SH-SY5Y (cell line): Measurements from ENCODE around the gene STK11.

Experiments used
- GATA2 ChIP-seq: IDR thresholded peaks from 2 replicates; pipeline ENCODE4 v1.6.1; 2011; ENCODE audit warnings: mild to moderate bottlenecking, low read depth, low read length
- GATA3 ChIP-seq: IDR thresholded peaks from 2 replicates; pipeline ENCODE4 v1.6.1; 2011; ENCODE audit warnings: low read depth, mild to moderate bottlenecking, low read length, moderate library complexity

DNA sequence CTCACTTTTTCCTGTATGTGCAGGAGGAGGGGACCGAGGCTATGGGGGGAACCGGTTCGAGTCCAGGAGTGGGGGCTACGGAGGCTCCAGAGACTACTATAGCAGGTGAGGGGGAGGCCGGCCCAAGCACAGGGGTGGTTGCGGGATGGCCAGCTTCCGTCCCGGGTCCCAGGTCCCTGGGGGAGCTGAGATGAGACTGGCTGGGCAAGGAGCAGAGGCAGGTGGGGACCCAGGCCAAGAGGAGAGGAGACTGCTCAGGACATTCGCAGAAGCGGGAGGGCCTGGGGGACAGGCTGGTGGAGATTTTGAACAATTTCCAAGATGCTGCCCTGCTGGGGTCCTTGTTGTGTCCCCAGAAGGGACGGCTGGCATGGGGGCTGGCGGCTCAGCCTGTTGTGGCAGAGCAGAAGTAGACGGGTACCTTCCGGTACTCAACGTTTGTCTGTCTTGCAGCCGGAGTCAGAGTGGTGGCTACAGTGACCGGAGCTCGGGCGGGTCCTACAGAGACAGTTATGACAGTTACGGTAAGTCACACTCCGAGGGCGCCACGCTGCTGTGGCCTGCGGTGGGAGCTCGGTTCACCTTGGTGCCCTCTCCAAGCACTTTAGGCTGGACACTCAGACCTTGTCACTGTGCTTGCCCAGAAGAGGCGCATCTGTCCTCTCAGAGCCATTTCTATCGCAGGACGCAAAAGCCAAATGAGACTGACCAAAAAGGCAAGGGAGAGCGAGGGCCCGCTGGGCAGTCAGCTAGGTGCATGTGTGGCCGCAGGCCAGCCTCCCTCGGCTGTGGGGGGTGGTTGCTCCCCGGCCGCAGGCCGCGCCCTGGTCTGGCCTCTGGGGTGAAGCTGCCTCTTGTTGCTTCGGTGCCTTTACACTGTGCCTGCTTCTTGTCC lies 66.2 kb downstream of the STK11 start:
- TF ChIP-seq GATA3 (no peak), GATA2 (no peak)
